Sigmoid colon (tissue), 7 donors: ENCODE data around the gene PCGF5. TPM values are rescaled to one million over a fixed set of nuclear protein-coding genes. Genes with fewer than 3 reads are reported as not detected.
"Not testable (repeated sequence)": the region's sequence is repeated elsewhere in the genome, so short reads cannot be mapped to it uniquely, and the experiment has no call there.

Experiments used
- DNase-seq: peaks from one replicate; pipeline ENCODE4 v3.0.0-alpha.2; 2019
- H3K27ac ChIP-seq, 4 donors: fragments of 200-600 bp; sonication (generic); one replicate each; pipeline ENCODE4 v1.5.1; 2016 to 2019; ENCODE audit warnings: mild to moderate bottlenecking in 1 of 4
- H3K27me3 ChIP-seq, 3 donors: fragments of 200-600 bp; sonication (generic); one replicate each; pipeline ENCODE4 v1.5.1; 2019; ENCODE audit warnings: mild to moderate bottlenecking in 1 of 3
- H3K36me3 ChIP-seq, 4 donors: fragments of 200-600 bp; sonication (generic); one replicate each; pipeline ENCODE4 v1.5.1; 2016 to 2019
- H3K4me1 ChIP-seq, 4 donors: fragments of 200-600 bp; sonication (generic); one replicate each; pipeline ENCODE4 v1.5.1; 2017 to 2019
- H3K4me3 ChIP-seq, 4 donors: fragments of 200-600 bp; sonication (generic); one replicate each; pipeline ENCODE4 v1.5.1; 2017 to 2019; ENCODE audit warnings: mild to moderate bottlenecking in 2 of 4, moderate library complexity in 1 of 4
- H3K9me3 ChIP-seq, 4 donors: fragments of 200-600 bp in 3 of 4; sonication (generic) in 3 of 4; one replicate each; pipeline versions ENCODE4 v1.5.1 to v1.6.1; 2013 to 2019
- EP300 ChIP-seq, 4 donors: sonication (generic); formaldehyde crosslinking; IDR thresholded peaks; one replicate each; pipeline ENCODE4 v1.6.1; 2017; ENCODE audit warnings: antibody characterized with exemption in 4 of 4
- POLR2A ChIP-seq, 2 donors: fragments of 450-650 bp; IDR thresholded peaks; one replicate each; pipeline ENCODE4 v1.6.1; 2016; ENCODE audit warnings: antibody characterized with exemption in 2 of 2, mild to moderate bottlenecking in 2 of 2, moderate library complexity in 2 of 2
- POLR2AphosphoS5 ChIP-seq, 4 donors: sonication (generic); formaldehyde crosslinking; IDR thresholded peaks; one replicate each; pipeline ENCODE4 v1.6.1; 2017; ENCODE audit warnings: antibody characterized with exemption in 4 of 4
- WGBS, 2 donors: extraction: QIAGEN DNeasy Blood & Tissue Kit; methylation state at CpG; one replicate each; pipeline ENCODE4 v1.1.7; 2013; 5-methylcytosine and 5-hydroxymethylcytosine counted together
- intact Hi-C: fragments of 100-400 bp; cut with DNase I; formaldehyde crosslinking; loops from one replicate; pipeline ENCODE4 v1.15.1; 2023
- polyA plus RNA-seq, 3 donors: library from polyadenylated mRNA; stranded (reverse); fragments of 200-250 nt; gene quantifications; one replicate each; pipeline ENCODE4 v1.2.3, GENCODE V29; 2013
- total RNA-seq, 4 donors: library from RNA; depleted of rRNA; stranded (reverse); fragments of >200 nt; gene quantifications; one replicate each; pipeline ENCODE4 v1.1.0, GENCODE V29; 2016
- TF ChIP-seq, protein P1 (sequence below), 4 experiments: fragments of 450-650 bp in 3 of 4; fragments of 200-600 bp in 1 of 4; IDR thresholded peaks; one replicate each; pipeline ENCODE4 v1.5.1; 2016 to 2019; ENCODE audit warnings: antibody characterized with exemption in 4 of 4, mild to moderate bottlenecking in 3 of 4, moderate library complexity in 2 of 4
- donor health status: healthy with polysubstance abuse.
- donor health status: Bipolar disorder and iron deficiency.
- donor health status: healthy.

Gene PCGF5
- total and polyA plus RNA-seq, 7 donors: 38.9 to 78.7 (median 49.6) TPM

DNA sequence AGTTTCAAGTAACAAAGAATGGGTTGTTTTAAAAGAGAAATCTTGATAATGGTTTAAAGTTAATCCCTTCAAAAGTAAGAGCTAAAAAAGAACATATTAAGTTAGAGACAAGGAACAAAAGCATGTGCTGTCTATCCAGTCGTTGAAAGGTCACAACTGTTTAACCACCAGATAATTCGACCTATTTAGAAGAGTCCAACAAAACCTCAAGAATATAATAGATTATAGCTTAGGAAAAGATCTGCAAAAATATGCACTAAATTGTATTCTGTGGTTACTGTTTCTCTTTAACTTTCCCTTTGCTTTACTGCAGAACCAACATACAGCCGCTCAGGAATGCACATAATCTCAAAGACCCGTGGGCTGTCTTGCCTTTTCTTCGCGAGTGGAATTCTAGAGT is 74.9 kb downstream of the PCGF5 start:
- Histone ChIP-seq H3K27me3 (no peaks in the 10 kb centered on the region), H3K27ac (no peak overlapping the region), H3K4me1 (peaks cover 0 to 12% (median 11%) of the 10 kb centered on the region in 4 donors), H3K36me3 (no peaks in the 10 kb centered on the region), H3K9me3 (no peaks in the 10 kb centered on the region), H3K4me3 (no peak overlapping the region)
- intact Hi-C loops: loop anchor here (5.0 kb wide), 1 partner anchor 117 kb away; the partner anchor contains the start of gene HECTD2
- no peak for DNase-seq
- WGBS, 2 donors: 92 to 96% methylated on average over 6 of the region's 6 CpGs
- no peak for TF ChIP-seq POLR2A (IDR thresholded peaks at IDR 0.05)
- TF ChIP-seq, protein P1, sequence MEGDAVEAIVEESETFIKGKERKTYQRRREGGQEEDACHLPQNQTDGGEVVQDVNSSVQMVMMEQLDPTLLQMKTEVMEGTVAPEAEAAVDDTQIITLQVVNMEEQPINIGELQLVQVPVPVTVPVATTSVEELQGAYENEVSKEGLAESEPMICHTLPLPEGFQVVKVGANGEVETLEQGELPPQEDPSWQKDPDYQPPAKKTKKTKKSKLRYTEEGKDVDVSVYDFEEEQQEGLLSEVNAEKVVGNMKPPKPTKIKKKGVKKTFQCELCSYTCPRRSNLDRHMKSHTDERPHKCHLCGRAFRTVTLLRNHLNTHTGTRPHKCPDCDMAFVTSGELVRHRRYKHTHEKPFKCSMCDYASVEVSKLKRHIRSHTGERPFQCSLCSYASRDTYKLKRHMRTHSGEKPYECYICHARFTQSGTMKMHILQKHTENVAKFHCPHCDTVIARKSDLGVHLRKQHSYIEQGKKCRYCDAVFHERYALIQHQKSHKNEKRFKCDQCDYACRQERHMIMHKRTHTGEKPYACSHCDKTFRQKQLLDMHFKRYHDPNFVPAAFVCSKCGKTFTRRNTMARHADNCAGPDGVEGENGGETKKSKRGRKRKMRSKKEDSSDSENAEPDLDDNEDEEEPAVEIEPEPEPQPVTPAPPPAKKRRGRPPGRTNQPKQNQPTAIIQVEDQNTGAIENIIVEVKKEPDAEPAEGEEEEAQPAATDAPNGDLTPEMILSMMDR (IDR thresholded peaks at IDR 0.05): no peak

DNA sequence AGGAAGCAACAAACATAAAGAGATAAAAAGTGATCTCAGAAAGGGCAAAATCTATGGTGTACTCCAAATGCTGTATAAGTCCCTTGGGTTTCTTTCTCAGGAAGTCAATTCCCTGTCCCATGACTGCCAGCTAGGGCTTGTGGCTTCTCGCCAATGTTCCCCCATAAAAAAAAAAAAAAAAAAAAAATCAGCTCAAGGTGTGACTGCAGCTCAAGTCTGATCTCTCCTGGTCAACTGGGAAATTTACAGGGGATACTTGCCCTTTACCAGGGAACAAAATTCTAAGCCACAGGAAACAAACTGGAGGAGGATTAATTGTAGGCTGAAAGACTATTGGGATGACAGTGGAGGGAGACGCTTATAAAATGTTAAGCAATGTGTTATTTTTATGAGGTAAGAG is 76.0 kb downstream of the PCGF5 start:
- DNase-seq: no peak
- H3K9me3 ChIP-seq: no peaks in the 10 kb centered on the region
- 21 to 37% methylated on average over 2 of the region's 2 CpGs for WGBS, 2 donors
- H3K4me3 ChIP-seq: no peak overlapping the region
- H3K4me1 ChIP-seq: peaks cover 0 to 12% (median 11%) of the 10 kb centered on the region in 4 donors
- H3K36me3 ChIP-seq: no peaks in the 10 kb centered on the region
- TF ChIP-seq EP300 (IDR thresholded peaks at IDR 0.05) (no peak), POLR2A (IDR thresholded peaks at IDR 0.05) (no peak), POLR2AphosphoS5 (IDR thresholded peaks at IDR 0.05) (no peak)
- TF ChIP-seq, protein P1 (IDR thresholded peaks at IDR 0.05): no peak
- intact Hi-C loops: loop anchor here (5.0 kb wide), 1 partner anchor 116 kb away; the partner anchor contains the start of gene HECTD2
- H3K27ac ChIP-seq: no peak overlapping the region
- H3K27me3 ChIP-seq: no peaks in the 10 kb centered on the region

DNA sequence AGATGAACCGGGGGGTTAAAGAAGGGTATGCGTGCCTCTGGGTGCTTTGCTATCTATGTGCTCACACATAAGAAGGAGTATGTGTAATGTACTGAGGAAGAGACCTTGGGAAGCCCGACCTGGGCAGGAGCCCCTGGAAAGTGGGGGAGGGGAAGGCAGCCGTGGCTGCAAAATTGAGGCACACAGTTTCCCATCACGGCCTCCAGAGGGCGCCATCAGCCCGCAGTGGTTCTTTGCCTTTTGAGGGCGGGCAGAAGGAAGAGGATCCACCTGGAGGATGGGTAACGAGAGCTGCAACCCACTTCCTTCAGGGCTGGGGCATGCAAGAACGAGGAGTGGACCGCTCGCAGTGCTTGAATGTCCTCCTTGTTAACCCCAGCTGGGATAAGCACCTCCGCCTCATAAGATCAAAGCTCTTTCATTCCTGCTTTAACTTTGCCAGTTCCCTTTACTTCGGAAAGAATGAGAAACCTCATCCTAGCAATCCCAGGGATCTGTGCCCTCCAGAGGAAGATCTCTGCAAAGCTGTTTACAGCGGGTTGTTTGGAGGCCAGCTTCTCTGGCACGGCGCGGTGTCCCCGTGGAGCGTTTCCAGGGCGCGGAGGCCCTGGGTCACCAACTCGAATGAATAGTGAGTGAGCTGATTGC is 77.9 kb downstream of the PCGF5 start:
- Histone ChIP-seq H3K27ac (peak overlapping the region; percentile 26 to 63 (median 40)), H3K36me3 (no peaks in the 10 kb centered on the region), H3K4me1 (peaks cover 0 to 12% (median 11%) of the 10 kb centered on the region in 4 donors), H3K9me3 (no peaks in the 10 kb centered on the region), H3K4me3 (peak overlapping the region; percentile 9 to 49 (median 36)), H3K27me3 (no peaks in the 10 kb centered on the region)
- WGBS, 2 donors: 5 to 9% methylated on average over 23 of the region's 23 CpGs
- no peak for TF ChIP-seq EP300 (IDR thresholded peaks at IDR 0.05)
- TF ChIP-seq POLR2A (IDR thresholded peaks at IDR 0.05): no peak
- TF ChIP-seq, protein P1 (IDR thresholded peaks at IDR 0.05): peak; percentile 64 to 90 (median 84)
- TF ChIP-seq POLR2AphosphoS5 (IDR thresholded peaks at IDR 0.05): no peak
- intact Hi-C loops: loop anchor here (5.0 kb wide), 1 partner anchor 114 kb away; the partner anchor contains the start of gene HECTD2
- peak; percentile 80 for DNase-seq

DNA sequence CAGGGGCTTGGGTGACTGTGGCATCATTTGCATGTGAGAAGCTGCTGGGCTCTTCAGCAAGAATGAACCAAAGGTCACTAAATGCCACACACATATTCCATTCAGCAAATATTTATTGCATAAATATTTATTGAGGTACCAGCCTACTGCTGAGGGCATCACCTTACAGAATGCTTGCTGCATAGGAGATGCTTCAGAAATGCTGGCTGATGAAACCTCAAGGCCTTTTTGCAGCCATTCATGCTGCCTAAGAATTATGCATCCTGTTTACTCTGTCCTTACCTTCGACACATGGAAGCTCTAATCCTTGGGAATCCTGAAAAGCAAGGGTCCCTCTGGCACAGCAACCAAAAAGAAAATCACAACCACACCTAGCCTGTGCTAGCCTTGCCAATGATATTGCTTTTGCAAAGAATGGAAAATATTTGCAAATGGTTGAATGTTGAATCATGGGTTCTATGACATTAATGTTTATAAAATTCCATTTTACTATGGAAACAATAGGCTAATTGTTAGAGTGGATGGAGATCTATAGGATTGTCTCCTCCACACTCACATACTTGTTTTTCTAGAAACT is 79.6 kb downstream of the PCGF5 start:
- Histone ChIP-seq H3K36me3 (no peaks in the 10 kb centered on the region), H3K27ac (no peak overlapping the region), H3K27me3 (no peaks in the 10 kb centered on the region), H3K4me3 (no peak overlapping the region), H3K9me3 (no peaks in the 10 kb centered on the region), H3K4me1 (peaks cover 0 to 12% (median 11%) of the 10 kb centered on the region in 4 donors)
- TF ChIP-seq POLR2AphosphoS5 (IDR thresholded peaks at IDR 0.05) (no peak), POLR2A (IDR thresholded peaks at IDR 0.05) (no peak), EP300 (IDR thresholded peaks at IDR 0.05) (no peak)
- TF ChIP-seq, protein P1 (IDR thresholded peaks at IDR 0.05): no peak
- 84 to 87% methylated on average over 1 of the region's 1 CpG for whole genome bisulfite sequencing, 2 donors
- DNase-seq: no peak
- intact Hi-C loops: loop anchor here (5.0 kb wide), 1 partner anchor 112 kb away; the partner anchor contains the start of gene HECTD2

DNA sequence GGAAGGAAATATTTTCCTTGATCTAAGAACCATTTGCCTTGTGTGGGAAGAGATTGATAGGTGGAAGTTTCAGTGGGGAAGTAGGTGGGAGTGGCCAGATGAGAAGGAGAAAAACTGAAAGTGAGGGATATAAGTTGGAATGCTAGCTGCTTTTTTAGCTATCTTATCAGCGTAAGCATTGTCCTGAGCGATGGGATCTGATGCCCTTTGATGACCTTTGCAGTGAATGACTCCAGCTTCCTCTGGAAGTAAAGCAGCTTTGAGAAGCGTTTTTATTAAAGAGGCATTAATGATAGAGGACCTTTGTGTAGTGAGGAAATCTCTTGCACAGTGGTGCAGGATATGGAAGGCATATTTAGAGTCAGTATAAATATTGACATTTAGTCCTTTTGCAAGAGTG is 82.5 kb downstream of the PCGF5 start:
- DNase-seq, H3K9me3 ChIP-seq, H3K36me3 ChIP-seq, intact Hi-C loops, H3K27ac ChIP-seq, H3K27me3 ChIP-seq, H3K4me3 ChIP-seq: not testable (repeated sequence)
- 79 to 82% methylated on average over 3 of the region's 3 CpGs for WGBS, 2 donors
- peaks cover 0 to 10% (median 10%) of the 10 kb centered on the region in 4 donors for H3K4me1 ChIP-seq

DNA sequence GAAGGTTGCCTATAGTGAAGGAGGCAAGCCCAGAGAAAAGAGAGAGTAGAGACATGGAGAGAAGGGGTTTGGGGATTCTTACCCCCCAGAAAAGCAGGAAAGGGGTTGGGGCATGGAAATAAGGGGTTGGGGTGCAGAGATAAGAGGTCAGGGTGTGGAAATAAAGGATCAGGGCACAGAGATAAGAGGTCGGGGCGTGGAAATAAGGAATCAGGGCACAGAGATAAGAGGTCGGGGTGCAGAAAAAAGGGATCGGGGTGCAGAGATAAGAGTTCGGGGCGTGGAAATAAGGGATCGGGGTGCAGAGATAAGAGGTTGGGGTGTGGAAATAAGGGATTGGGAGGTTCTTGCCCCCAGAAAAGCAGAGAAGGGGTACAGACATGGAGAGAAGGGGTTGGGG is 85.5 kb downstream of the PCGF5 start:
- H3K4me3 ChIP-seq, intact Hi-C loops, DNase-seq, H3K27ac ChIP-seq, H3K4me1 ChIP-seq, H3K36me3 ChIP-seq, H3K27me3 ChIP-seq, H3K9me3 ChIP-seq: not testable (repeated sequence)
- WGBS, 2 donors: 21 to 67% methylated on average over 7 of the region's 7 CpGs
